Breast epithelium (tissue), 3 donors: ENCODE results near the gene ATP1B3.

Experiments
- POLR2A ChIP-seq: fragments of 450-650 bp; IDR thresholded peaks from one replicate; pipeline ENCODE4 v1.6.1; 2016; ENCODE audit warnings: antibody characterized with exemption, mild to moderate bottlenecking, moderate library complexity
- POLR2AphosphoS5 ChIP-seq, 3 donors: sonication (generic); formaldehyde crosslinking; IDR thresholded peaks; one replicate each; pipeline ENCODE4 v1.6.1; 2017; ENCODE audit warnings: antibody characterized with exemption in 3 of 3
- TF ChIP-seq, protein P1 (sequence below), 3 donors: fragments of 450-650 bp; IDR thresholded peaks; one replicate each; pipeline ENCODE4 v1.5.1; 2016 to 2017; ENCODE audit warnings: antibody characterized with exemption in 3 of 3, mild to moderate bottlenecking in 3 of 3, moderate library complexity in 3 of 3

- TF ChIP-seq, protein P1, sequence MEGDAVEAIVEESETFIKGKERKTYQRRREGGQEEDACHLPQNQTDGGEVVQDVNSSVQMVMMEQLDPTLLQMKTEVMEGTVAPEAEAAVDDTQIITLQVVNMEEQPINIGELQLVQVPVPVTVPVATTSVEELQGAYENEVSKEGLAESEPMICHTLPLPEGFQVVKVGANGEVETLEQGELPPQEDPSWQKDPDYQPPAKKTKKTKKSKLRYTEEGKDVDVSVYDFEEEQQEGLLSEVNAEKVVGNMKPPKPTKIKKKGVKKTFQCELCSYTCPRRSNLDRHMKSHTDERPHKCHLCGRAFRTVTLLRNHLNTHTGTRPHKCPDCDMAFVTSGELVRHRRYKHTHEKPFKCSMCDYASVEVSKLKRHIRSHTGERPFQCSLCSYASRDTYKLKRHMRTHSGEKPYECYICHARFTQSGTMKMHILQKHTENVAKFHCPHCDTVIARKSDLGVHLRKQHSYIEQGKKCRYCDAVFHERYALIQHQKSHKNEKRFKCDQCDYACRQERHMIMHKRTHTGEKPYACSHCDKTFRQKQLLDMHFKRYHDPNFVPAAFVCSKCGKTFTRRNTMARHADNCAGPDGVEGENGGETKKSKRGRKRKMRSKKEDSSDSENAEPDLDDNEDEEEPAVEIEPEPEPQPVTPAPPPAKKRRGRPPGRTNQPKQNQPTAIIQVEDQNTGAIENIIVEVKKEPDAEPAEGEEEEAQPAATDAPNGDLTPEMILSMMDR (IDR thresholded peaks at IDR 0.05): no peak
- TF ChIP-seq POLR2A (no peak), POLR2AphosphoS5 (IDR thresholded peaks at IDR 0.05) (no peak)
Measured at GRCh38 chr3:141915016-141915415, 38.6 kb downstream of the ATP1B3 start.
